Stimulated activated CD8-positive, alpha-beta memory T cell treated with anti-CD3 and anti-CD28 coated beads, Interleukin-12 subunit alpha, Interleukin-12 subunit beta, amount 100 ng/mL, for 24 hours (primary cell): ENCODE results near the gene AANAT.

ENCODE experiments used
- DNase-seq: peaks from one replicate; pipeline ENCODE4 v3.0.0-alpha.2; 2020; ENCODE audit errors: extremely low read depth

AANAT gene

DNA sequence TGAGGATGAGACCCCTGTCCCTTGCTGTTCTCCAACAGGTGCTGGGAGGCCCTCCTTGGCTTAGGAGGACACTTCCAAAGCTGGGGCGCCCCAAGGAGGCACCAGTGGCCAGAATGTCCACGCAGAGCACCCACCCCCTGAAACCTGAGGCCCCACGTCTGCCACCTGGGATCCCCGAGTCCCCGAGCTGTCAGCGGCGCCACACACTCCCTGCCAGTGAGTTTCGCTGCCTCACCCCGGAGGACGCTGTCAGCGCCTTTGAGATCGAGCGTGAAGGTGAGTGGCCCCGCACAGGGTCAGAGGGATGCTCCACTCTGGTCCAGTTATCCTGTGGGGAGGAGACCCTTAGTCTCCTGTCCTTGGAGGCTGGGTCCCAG is 1.2 kb downstream of the AANAT start:
- DNase-seq: no peak

GRCh38 chr17:76469076-76469990 is 1.9 kb downstream of the AANAT start:
- DNase-seq: no peak

GRCh38 chr17:76469991-76470739 is 2.8 kb downstream of the AANAT start:
- no peak for DNase-seq

- DNase-seq: no peak
Observed at GRCh38 chr17:76471498-76472257, 4.3 kb downstream of the AANAT start.

DNA sequence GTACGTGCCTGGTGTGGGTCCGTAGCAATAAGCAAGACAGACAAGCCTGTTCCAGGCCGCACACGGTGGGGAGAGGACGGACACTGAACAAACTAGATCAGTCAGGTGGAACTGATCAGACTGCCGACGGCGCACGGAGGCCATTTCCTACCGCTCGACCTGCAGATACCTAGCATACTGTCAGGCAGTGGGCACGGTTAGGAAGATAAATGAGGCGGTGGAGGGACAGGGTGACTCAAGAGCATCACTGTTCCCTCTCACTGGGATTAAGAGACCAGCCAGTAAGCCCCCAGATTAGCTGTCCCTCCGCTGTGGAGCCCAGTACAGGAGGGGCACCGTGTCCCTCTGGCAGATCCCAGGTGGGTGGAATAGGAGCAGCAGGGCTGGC is 4.8 kb downstream of the AANAT start:
- DNase-seq: no peak

DNA sequence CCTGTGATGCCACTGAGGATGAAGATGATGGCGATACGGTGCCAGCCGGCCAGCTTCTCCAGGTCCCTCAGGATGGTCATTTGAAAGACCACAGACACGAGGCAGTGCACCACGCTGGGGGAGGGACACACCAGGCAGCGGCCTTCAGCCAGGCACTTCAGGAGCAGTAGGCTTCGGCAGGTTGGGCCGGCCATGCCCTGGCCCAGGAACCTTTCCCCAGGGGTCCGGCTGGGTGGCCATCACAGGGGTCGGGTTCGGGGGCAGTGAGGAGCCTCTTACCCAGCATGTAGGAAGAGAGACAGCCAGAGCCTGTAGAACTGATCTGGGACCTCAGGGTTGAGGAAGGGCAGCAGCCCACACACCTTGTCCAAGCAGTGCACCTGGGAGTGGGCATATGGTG is 5.3 kb downstream of the AANAT start:
- DNase-seq: no peak

DNA sequence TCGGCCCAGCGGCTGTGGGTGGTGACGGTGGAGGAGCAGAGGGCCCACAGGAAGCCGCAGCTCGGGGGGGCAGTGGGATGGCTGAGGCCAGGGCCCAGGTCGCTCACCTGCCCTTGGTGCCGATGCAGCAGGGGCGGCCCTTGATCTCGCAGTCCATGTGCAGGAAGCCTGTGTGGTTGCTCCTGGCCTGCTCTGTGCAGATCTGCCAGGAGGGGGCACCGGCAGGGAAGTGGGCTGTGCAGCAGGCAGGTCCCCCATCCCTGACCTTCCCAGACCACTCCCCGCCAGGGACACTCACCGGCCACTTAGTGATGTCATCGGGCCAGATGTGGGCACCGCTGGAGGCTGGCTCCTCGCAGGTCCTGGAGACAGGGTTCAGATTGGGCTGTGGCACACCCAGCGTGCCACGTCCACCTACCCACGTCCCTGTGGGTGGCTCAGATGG is 6.2 kb downstream of the AANAT start:
- DNase-seq: no peak

DNA sequence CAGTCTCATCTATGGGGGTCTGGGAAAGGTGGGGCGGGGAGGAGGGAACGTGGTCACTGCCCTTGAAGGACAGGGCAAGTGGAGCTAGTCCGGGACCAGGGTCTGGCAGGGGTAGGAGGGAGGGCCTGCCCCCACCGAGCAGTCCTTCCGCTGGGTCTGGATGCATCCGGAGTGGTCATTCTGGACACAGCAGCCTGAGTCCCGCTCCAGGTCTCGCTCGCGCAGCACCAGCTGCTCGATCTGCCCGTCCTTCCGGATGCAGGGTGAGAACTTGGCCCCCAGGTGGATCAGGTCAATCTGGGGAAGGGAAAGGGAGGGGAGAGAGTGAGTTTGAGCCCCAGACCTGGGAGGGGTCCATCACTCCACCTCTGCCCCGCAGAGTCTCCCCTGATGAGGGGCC is 6.8 kb downstream of the AANAT start:
- no peak for DNase-seq

- no peak for DNase-seq
Observed at GRCh38 chr17:76474894-76475293, 7.5 kb downstream of the AANAT start.

DNA sequence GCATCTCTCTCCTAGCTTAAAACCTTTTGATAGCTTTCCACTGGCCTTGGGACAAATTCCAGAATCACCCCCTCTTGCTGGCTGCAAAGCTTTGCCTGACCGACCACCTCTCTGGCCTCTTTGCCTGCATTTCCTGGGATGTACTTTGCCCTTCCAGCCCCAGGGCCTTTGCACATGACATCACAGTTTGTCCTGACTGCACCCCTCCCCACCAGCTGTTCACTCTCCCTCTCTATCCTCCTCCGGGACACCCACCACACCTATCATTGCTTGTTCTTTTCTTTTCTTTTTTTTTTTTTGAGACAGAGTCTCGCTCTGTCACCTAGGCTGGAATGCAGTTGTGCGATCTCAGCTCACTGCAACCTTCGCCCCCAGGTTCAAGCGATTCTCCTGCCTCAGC is 7.9 kb downstream of the AANAT start:
- no peak for DNase-seq

GRCh38 chr17:76476736-76477135 is 9.3 kb downstream of the AANAT start:
- no peak for DNase-seq

DNA sequence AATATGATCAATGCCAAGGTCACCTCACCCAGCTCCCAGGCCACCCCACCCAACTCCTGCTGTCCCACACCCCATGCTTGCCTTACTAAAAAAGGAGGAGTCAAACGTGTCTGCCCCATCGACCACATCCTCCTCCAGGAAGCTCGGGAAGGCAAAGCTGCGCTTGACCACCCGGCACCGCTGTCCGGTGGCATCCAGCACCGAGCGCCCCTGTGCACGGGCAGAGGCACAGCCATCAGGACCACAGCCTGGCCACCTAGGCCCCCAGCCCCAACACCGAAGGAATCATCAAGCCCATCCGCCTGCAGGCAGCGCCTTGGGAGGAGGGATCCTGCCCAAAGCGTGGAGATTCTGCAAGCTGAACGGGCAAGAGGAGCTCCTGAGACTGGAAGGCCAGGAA is 10.2 kb downstream of the AANAT start:
- no peak for DNase-seq

DNA sequence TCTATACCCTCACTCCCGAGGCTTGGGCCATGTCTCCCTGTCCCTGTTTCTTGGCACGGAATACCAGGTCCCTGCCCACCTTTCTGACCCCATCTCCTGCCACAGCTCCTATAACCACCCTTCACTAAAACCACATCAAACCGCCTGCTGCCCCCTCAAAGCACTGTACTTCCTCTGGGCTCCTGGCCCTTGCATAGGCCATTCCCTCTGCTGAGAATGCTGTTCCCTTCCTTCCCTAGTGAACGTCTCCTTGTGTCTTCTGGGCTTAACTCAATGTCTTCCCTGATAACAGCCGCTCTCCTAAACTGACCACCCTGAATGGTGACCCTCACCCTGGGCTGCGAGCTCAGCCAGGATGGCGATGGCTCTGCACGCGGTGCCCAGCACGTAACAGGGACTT is 10.7 kb downstream of the AANAT start:
- no peak for DNase-seq

- no peak for DNase-seq
Observed at GRCh38 chr17:76478730-76479514, 11.5 kb downstream of the AANAT start.

DNA sequence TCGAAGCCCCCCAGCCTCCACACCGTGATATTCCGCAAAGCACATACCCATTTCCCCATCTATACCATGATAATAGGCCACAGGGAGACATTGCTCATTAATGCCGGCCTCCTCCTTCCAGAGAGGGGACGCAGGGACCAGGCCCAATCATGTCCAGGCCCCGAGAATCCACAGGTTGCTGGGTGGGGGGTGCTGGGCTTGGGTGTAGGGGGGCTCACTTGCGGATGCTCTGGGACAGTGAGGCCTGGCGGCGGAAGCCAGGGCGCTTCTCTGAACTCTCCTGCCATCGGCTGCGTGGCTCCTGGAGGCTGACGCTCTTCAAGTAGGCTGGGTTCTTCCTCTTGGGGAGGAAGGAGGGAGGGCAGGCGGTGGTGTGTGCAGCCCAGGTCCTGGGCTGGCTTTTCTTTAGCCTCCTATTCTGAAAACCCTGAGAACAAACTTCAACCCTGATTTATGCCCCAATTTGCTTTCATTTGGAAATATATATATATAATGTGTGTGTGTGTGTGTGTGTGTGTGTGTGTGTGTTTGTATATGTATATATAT is 12.2 kb downstream of the AANAT start:
- DNase-seq: no peak

- DNase-seq: no peak
Observed at GRCh38 chr17:76480632-76481031, 13.2 kb downstream of the AANAT start.

GRCh38 chr17:76481071-76481655 is 13.8 kb downstream of the AANAT start:
- no peak for DNase-seq

DNA sequence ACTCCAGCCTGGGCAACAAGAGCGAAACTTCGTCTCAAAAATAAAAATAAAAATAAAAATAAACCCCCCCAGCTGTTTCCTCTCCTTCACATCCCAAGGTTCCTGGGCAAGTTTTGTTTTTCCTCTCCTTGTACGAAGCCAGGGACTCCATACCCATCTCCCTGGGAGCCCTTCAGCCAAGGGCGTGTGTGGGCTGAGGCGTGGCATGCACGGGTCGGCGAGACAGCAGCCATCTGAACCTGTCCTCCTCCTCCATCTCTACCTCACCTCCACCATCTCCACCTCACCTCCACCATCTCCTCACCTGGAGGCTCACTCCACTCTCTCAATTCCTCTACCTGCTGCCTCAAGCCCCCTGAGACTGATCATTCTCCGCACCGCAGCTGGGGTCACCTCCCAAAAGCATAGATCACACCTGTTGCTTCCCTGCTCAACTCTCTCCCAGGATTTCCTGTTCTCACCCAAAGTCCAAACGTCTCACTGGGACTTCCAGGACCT is 16.9 kb downstream of the AANAT start:
- DNase-seq: no peak

DNA sequence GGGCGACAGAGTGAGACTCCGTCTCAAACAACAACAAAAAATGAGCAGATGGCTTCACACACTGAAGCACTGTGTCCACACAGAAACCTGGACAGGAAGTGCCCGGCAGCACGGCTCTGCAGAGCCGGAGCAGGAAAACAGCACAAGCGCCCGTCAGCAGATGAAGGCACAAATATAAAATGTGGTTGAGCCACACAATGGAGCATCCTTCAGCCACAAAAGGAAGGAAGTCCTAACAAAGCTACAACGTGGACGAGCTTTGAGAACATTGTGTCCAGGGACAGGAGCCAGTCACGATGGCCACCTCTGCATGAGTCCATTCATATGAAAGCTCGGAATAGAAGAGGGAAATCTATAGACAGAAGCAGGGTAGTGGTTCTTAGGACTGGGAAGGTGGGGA is 18.2 kb downstream of the AANAT start:
- no peak for DNase-seq

GRCh38 chr17:76487451-76488192 is 20.2 kb downstream of the AANAT start:
- DNase-seq: no peak
